Measurements from ENCODE around the gene GCNT2. TPM values are rescaled to one million over a fixed set of nuclear protein-coding genes. Genes with fewer than 3 reads are reported as not detected.

Gene GCNT2
- total and polyA plus RNA-seq, 2 of the 8 experiments (the other 6 are each of a cell fraction or from before 2014, with no cell fraction given) = 19.3 to 52.5 TPM

DNA sequence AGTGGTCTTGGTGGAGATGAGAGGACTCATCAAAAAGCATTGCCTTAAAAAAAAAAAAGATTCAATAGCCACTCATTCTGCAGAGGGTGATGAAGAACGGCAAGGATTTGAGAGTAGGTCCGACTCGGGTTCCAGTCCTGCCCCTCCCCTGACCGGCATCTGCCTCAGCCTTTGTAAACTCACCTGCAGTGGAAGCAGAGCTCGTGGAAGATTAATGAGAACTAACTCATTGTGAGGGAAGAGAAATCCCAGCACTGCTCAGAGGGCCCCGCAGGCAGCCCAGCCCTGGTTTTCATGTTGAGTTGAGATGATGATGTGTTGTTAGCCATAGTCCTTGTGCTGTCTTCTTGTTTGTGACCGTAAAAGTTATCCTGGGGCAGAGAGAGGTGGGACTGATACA, 59.4 kb downstream of the GCNT2 start:
- Histone ChIP-seq H4K8ac (ENCODE audit: extremely low read depth, insufficient read depth, low read length) (no peak overlapping the region), H3K4me3 (ENCODE audit: extremely low read depth in 1 of 4, insufficient read depth in 2 of 4, low read depth in 3 of 4, low read length in 4 of 4) (no peak overlapping the region; a peak in 1 of 8 replicates), H2BK120ac (replicated peaks; ENCODE audit: low read depth, low read length) (no peak overlapping the region), H3K27ac (ENCODE audit: low read depth, low read length) (no peak overlapping the region), H2BK15ac (ENCODE audit: low read length) (peak overlapping the region; percentile 88; the same call in 1 of the 2 replicates), H2AK5ac (ENCODE audit: low read depth, low read length) (peak overlapping the region; percentile 77; the same call in 1 of the 2 replicates), H3K4ac (replicated peaks; ENCODE audit: insufficient read length, low read depth, low read length) (peak overlapping the region; percentile 65), H3K27me3 (replicated peaks in 1 of 4; ENCODE audit: control insufficient read depth in 3 of 4, extremely low read depth in 1 of 4, insufficient read depth in 3 of 4, low read length in 3 of 4) (no peaks in the 10 kb centered on the region), H2AFZ (ENCODE audit: low read length) (no peak overlapping the region), H3K79me2 (ENCODE audit: control insufficient read depth in 1 of 2, insufficient read depth in 2 of 2, low read length in 2 of 2) (peaks cover 5 to 71% of the 10 kb centered on the region in 2 experiments), H3K23ac (ENCODE audit: insufficient read length) (no peak overlapping the region), H3K9me3 (ENCODE audit: insufficient read depth in 2 of 2, low read depth in 1 of 2, low read length in 1 of 2) (no peaks in the 10 kb centered on the region), H3K4me2 (ENCODE audit: insufficient read depth in 1 of 2, low read depth in 2 of 2, low read length in 2 of 2) (peak overlapping the region in 1 of 2 experiments; percentile 41; a peak in 3 of 4 replicates), H3K56ac (replicated peaks; ENCODE audit: insufficient read length, low read depth, low read length) (no peak overlapping the region), H4K5ac (ENCODE audit: insufficient read length, low read depth, low read length) (no peak overlapping the region), H3K9ac (replicated peaks in 1 of 4; ENCODE audit: extremely low read depth in 1 of 4, low read depth in 3 of 4, low read length in 3 of 4) (no peak overlapping the region), H2BK5ac (ENCODE audit: low read depth, low read length) (peak overlapping the region; percentile 26; the same call in 1 of the 2 replicates), H3K36me3 (ENCODE audit: control insufficient read depth in 2 of 4, insufficient read depth in 4 of 4, low read length in 3 of 4) (peaks cover 0 to 3% (median 1%) of the 10 kb centered on the region in 4 experiments; a peak in 1 of 8 replicates), H2BK20ac (ENCODE audit: low read length) (0 out of 2 replicates have a peak overlapping the region, but pooled peaks have one; percentile 66), H2BK12ac (ENCODE audit: low read depth, low read length) (peak overlapping the region; percentile 50; the same call in 1 of the 2 replicates), H3K23me2 (ENCODE audit: low read depth, low read length) (peaks cover 2% of the 10 kb centered on the region; the same call in 1 of the 2 replicates), H3K18ac (ENCODE audit: extremely low read depth, low read length) (no peak overlapping the region; the same call in 1 of the 2 replicates), H3K79me1 (ENCODE audit: low read depth, low read length) (peaks cover 2% of the 10 kb centered on the region; the same call in 1 of the 2 replicates), H3K4me1 (replicated peaks in 1 of 4; ENCODE audit: control insufficient read depth in 3 of 4, insufficient read depth in 4 of 4, low read length in 3 of 4) (peaks cover 27 to 43% (median 34%) of the 10 kb centered on the region in 4 experiments), H3K14ac (ENCODE audit: insufficient read length) (no peak overlapping the region), H4K20me1 (replicated peaks in 1 of 2; ENCODE audit: control insufficient read depth in 1 of 2, insufficient read depth in 2 of 2, low read length in 2 of 2) (peaks cover 4% of the 10 kb centered on the region in 2 experiments), H4K91ac (replicated peaks; ENCODE audit: insufficient read length, low read length) (no peak overlapping the region)
- WGBS, 2 experiments (ENCODE audit: extremely low coverage in 1 of 2, insufficient coverage in 1 of 2, insufficient read length in 1 of 2, insufficient replicate concordance in 2 of 2, low coverage in 1 of 2, low lambda C conversion rate in 2 of 2, missing lambda C conversion rate in 1 of 2) = 73% methylated on average over 7 of the region's 7 CpGs; no CpG with 5 or more reads in 1 of the 2 experiments
- FAIRE-seq = no peak
- ChIA-PET POLR2A (ENCODE audit: partially characterized antibody) (interaction anchor here (0.8 to 17.1 kb wide), 8 partner anchors 10 to 59 kb away, joined by 3 to 154 read pairs (median 7); partner anchors contain the start of gene GCNT2), CTCF (ENCODE audit: partially characterized antibody) (interaction anchor here (0.6 to 3.0 kb wide), 8 partner anchors 13 to 70 kb away, joined by 3 to 10 read pairs (median 4); partner anchors contain the start of gene GCNT2)
- DNase-seq (ENCODE audit: low read depth in 1 of 2, low spot score in 2 of 2) = no peak
- TF ChIP-seq RFX5 (IDR thresholded peaks at IDR 0.05; ENCODE audit: borderline replicate concordance, low read depth, low read length) = no peak
- TF ChIP-seq CREB1 (IDR thresholded peaks at IDR 0.05) = no peak
- TF ChIP-seq SRF (IDR thresholded peaks at IDR 0.05; ENCODE audit: low read depth, low read length) = no peak
- TF ChIP-seq, protein P1, sequence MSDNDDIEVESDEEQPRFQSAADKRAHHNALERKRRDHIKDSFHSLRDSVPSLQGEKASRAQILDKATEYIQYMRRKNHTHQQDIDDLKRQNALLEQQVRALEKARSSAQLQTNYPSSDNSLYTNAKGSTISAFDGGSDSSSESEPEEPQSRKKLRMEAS (IDR thresholded peaks at IDR 0.05) = no peak
- TF ChIP-seq SIX5 (IDR thresholded peaks at IDR 0.05; ENCODE audit: low read depth, low read length) = no peak
- TF ChIP-seq, protein P2, sequence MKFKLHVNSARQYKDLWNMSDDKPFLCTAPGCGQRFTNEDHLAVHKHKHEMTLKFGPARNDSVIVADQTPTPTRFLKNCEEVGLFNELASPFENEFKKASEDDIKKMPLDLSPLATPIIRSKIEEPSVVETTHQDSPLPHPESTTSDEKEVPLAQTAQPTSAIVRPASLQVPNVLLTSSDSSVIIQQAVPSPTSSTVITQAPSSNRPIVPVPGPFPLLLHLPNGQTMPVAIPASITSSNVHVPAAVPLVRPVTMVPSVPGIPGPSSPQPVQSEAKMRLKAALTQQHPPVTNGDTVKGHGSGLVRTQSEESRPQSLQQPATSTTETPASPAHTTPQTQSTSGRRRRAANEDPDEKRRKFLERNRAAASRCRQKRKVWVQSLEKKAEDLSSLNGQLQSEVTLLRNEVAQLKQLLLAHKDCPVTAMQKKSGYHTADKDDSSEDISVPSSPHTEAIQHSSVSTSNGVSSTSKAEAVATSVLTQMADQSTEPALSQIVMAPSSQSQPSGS (IDR thresholded peaks at IDR 0.05; ENCODE audit: low read length) = no peak
- no peak for TF ChIP-seq NRF1 (IDR thresholded peaks at IDR 0.05; ENCODE audit: low read depth, low read length)
- no peak for TF ChIP-seq CEBPB (IDR thresholded peaks at IDR 0.05; ENCODE audit: low read depth, low read length)
- TF ChIP-seq BCL11A (IDR thresholded peaks at IDR 0.05; ENCODE audit: low read depth in 2 of 2, low read length in 2 of 2) = no peak
- no peak for TF ChIP-seq CTBP2 (IDR thresholded peaks at IDR 0.05; ENCODE audit: borderline replicate concordance, insufficient read depth, insufficient read length, low read length)
- no peak for TF ChIP-seq TBP (IDR thresholded peaks at IDR 0.05; ENCODE audit: low read depth, low read length)
- no peak for TF ChIP-seq TAF1 (IDR thresholded peaks at IDR 0.05; ENCODE audit: low read depth, low read length)
